Peyer's patch (tissue), 4 donors: ENCODE results near the gene NKTR.
"Not testable (repeated sequence)": the region's sequence is repeated elsewhere in the genome, so short reads cannot be mapped to it uniquely, and the experiment has no call there.

Experiments used
- CTCF ChIP-seq, 6 experiments: fragments of 450-650 bp in 4 of 6; fragments of 200-600 bp in 2 of 6; sonication (generic) in 1 of 6; IDR thresholded peaks; one replicate each; pipeline ENCODE4 v1.5.1; 2017 to 2019; ENCODE audit warnings: antibody characterized with exemption in 6 of 6, mild to moderate bottlenecking in 3 of 6, moderate library complexity in 1 of 6
- POLR2A ChIP-seq, 2 donors: fragments of 450-650 bp; IDR thresholded peaks; one replicate each; pipeline ENCODE4 v1.5.1; 2017; ENCODE audit warnings: antibody characterized with exemption in 2 of 2, mild to moderate bottlenecking in 2 of 2, moderate library complexity in 2 of 2

GRCh38 chr3:42556817-42557216 is 43.7 kb upstream of the NKTR start:
- TF ChIP-seq POLR2A, CTCF (IDR thresholded peaks at IDR 0.05): not testable (repeated sequence)
